CD8-positive, alpha-beta memory T cell (primary cell): ENCODE measurements around the gene HNRNPA2B1. TPM values are rescaled to one million over a fixed set of nuclear protein-coding genes. Genes with fewer than 3 reads are reported as not detected.

Experiments used
- CTCF ChIA-PET: fragments of 350-600 bp; sonication (Branson Sonifier 250); formaldehyde crosslinking; loops from one replicate; lab custom pipeline; 2021; ENCODE audit warnings: antibody characterized with exemption; lab: Charles Lee
- POLR2A ChIA-PET: fragments of 350-600 bp; sonication (Branson Sonifier 250); formaldehyde crosslinking; loops from one replicate; lab custom pipeline; 2021; ENCODE audit warnings: antibody characterized with exemption; lab: Charles Lee
- DNase-seq, 5 donors: peaks; one replicate each; pipeline versions ENCODE4 v3.0.0 to v3.0.0-alpha.2; 2020 to 2022; ENCODE audit warnings: mixed read lengths in 1 of 5
- H3K27ac ChIP-seq: one replicate; pipeline ENCODE4 v1.7.0; 2013; ENCODE audit warnings: low read depth, mild to moderate bottlenecking, low read length, moderate library complexity
- H3K27me3 ChIP-seq: 2 replicates; pipeline ENCODE4 v1.7.0; 2013; ENCODE audit warnings: low read length, mild to moderate bottlenecking; ENCODE audit not compliant: insufficient read depth, poor library complexity, severe bottlenecking
- H3K36me3 ChIP-seq: 2 replicates; pipeline ENCODE4 v1.7.0; 2013; ENCODE audit warnings: mild to moderate bottlenecking, low read length, moderate library complexity; ENCODE audit not compliant: insufficient read depth
- H3K4me1 ChIP-seq: 2 replicates; pipeline ENCODE4 v1.7.0; 2013; ENCODE audit warnings: mild to moderate bottlenecking, low read length, moderate library complexity; ENCODE audit not compliant: insufficient read depth
- H3K4me3 ChIP-seq: 2 replicates; pipeline ENCODE4 v1.7.0; 2013; ENCODE audit warnings: mild to moderate bottlenecking, low read length
- H3K9me3 ChIP-seq: 2 replicates; pipeline ENCODE4 v1.7.0; 2013; ENCODE audit warnings: mild to moderate bottlenecking, low read length
- H3K27ac Mint-ChIP-seq, 8 donors: one replicate each; pipeline ENCODE4 v1.8.0; 2020 to 2021; ENCODE audit warnings: mixed read lengths in 8 of 8, mild to moderate bottlenecking in 6 of 8, inconsistent platforms in 3 of 8, moderate library complexity in 3 of 8
- H3K27me3 Mint-ChIP-seq, 2 donors: one replicate each; pipeline ENCODE4 v1.8.0; 2020 to 2021; ENCODE audit warnings: mixed read lengths in 2 of 2, mild to moderate bottlenecking in 1 of 2, moderate library complexity in 1 of 2
- H3K36me3 Mint-ChIP-seq, 3 donors: one replicate each; pipeline ENCODE4 v1.8.0; 2020 to 2021; ENCODE audit warnings: mixed read lengths in 3 of 3, inconsistent platforms in 1 of 3, mild to moderate bottlenecking in 1 of 3
- H3K4me1 Mint-ChIP-seq, 3 donors: one replicate each; pipeline ENCODE4 v1.8.0; 2020 to 2021; ENCODE audit warnings: mixed read lengths in 3 of 3, inconsistent platforms in 1 of 3, mild to moderate bottlenecking in 1 of 3
- H3K4me3 Mint-ChIP-seq, 7 donors: one replicate each; pipeline ENCODE4 v1.8.0; 2020 to 2021; ENCODE audit warnings: mixed read lengths in 7 of 7, mild to moderate bottlenecking in 6 of 7, moderate library complexity in 4 of 7, inconsistent platforms in 2 of 7
- H3K9me3 Mint-ChIP-seq, 5 donors: one replicate each; pipeline ENCODE4 v1.8.0; 2020 to 2022; ENCODE audit warnings: mixed read lengths in 5 of 5, mild to moderate bottlenecking in 3 of 5, moderate library complexity in 2 of 5, inconsistent platforms in 1 of 5
- polyA plus RNA-seq: library from polyadenylated mRNA; unstranded; fragments of 300-500 nt; fragmentation: Illumina TruSeq; gene quantifications from one replicate; pipeline ENCODE4 v1.2.3, GENCODE V29; 2021
- total RNA-seq, 2 experiments: library from RNA; stranded (reverse); gene quantifications; one replicate each; pipeline ENCODE4 v1.2.3, GENCODE V29; 2021

HNRNPA2B1 gene
- total and polyA plus RNA-seq, 3 experiments from 2014 or later = 742 to 966 (median 950) TPM

GRCh38 chr7:26191974-26192479 is 8.5 kb downstream of the HNRNPA2B1 start:
- Mint-ChIP-seq H3K4me3 (peak overlapping the region; percentile 38 to 86 (median 77)), H3K9me3 (no peaks in the 10 kb centered on the region), H3K36me3 (peaks cover 40 to 94% (median 58%) of the 10 kb centered on the region in 3 donors), H3K27me3 (no peaks in the 10 kb centered on the region), H3K27ac (peak overlapping the region; percentile 1 to 92 (median 88)), H3K4me1 (peaks cover 91 to 100% (median 99%) of the 10 kb centered on the region in 3 donors)
- Histone ChIP-seq H3K36me3 (peaks cover 70% of the 10 kb centered on the region), H3K27ac (no peak overlapping the region), H3K27me3 (no peaks in the 10 kb centered on the region), H3K4me1 (peaks cover 74% of the 10 kb centered on the region), H3K4me3 (no peak overlapping the region), H3K9me3 (no peaks in the 10 kb centered on the region)
- ChIA-PET POLR2A (interaction anchor here (0.5 to 2.1 kb wide), 8 partner anchors 8 to 99 kb away, joined by 3 to 8 read pairs (median 4); partner anchors contain the start of genes CBX3, HNRNPA2B1 and NFE2L3), CTCF (interaction anchor here (0.7 to 10.1 kb wide), 9 partner anchors 11 to 299 kb away, joined by 3 to 94 read pairs (median 5); partner anchors contain the start of gene NFE2L3)
- no peak for DNase-seq

GRCh38 chr7:26191233-26191973 is 9.1 kb downstream of the HNRNPA2B1 start:
- peaks cover 89 to 100% (median 99%) of the 10 kb centered on the region in 3 donors for H3K4me1 Mint-ChIP-seq
- peaks cover 34 to 92% (median 53%) of the 10 kb centered on the region in 3 donors for H3K36me3 Mint-ChIP-seq
- Histone ChIP-seq H3K36me3 (peaks cover 63% of the 10 kb centered on the region), H3K9me3 (no peaks in the 10 kb centered on the region), H3K27me3 (no peaks in the 10 kb centered on the region), H3K4me3 (no peak overlapping the region), H3K27ac (no peak overlapping the region), H3K4me1 (peaks cover 67% of the 10 kb centered on the region)
- H3K27ac Mint-ChIP-seq = peak overlapping the region in 6 of 8 donors; percentile 53 to 92 (median 80)
- ChIA-PET POLR2A (interaction anchor here (0.5 to 2.1 kb wide), 10 partner anchors 9 to 100 kb away, joined by 3 to 8 read pairs (median 3); partner anchors contain the start of genes CBX3, HNRNPA2B1 and NFE2L3), CTCF (interaction anchor here (0.7 to 10.1 kb wide), 8 partner anchors 12 to 299 kb away, joined by 3 to 94 read pairs (median 7); partner anchors contain the start of gene NFE2L3)
- no peaks in the 10 kb centered on the region for H3K9me3 Mint-ChIP-seq
- H3K27me3 Mint-ChIP-seq = no peaks in the 10 kb centered on the region
- DNase-seq = no peak
- peak overlapping the region in 6 of 7 donors; percentile 7 to 78 (median 44) for H3K4me3 Mint-ChIP-seq

- peaks cover 26 to 86% (median 48%) of the 10 kb centered on the region in 3 donors for H3K36me3 Mint-ChIP-seq
- peaks cover 87 to 100% (median 99%) of the 10 kb centered on the region in 3 donors for H3K4me1 Mint-ChIP-seq
- no peaks in the 10 kb centered on the region for H3K27me3 Mint-ChIP-seq
- CTCF ChIA-PET = interaction anchor here (0.7 to 10.1 kb wide), 4 partner anchors 16 to 111 kb away, joined by 3 to 94 read pairs (median 22); partner anchors contain the start of gene NFE2L3
- peaks cover 54% of the 10 kb centered on the region for H3K36me3 ChIP-seq
- H3K27ac ChIP-seq = no peak overlapping the region
- H3K4me3 Mint-ChIP-seq = peak overlapping the region in 4 of 7 donors; percentile 7 to 38 (median 30)
- POLR2A ChIA-PET = interaction anchor here (0.8 to 1.4 kb wide), 3 partner anchors 11 to 38 kb away, joined by 3 to 4 read pairs (median 3); partner anchors contain the start of genes CBX3 and NFE2L3
- peak overlapping the region in 7 of 8 donors; percentile 50 to 87 (median 71) for H3K27ac Mint-ChIP-seq
- no peaks in the 10 kb centered on the region for H3K27me3 ChIP-seq
- no peaks in the 10 kb centered on the region for H3K9me3 ChIP-seq
- no peak overlapping the region for H3K4me3 ChIP-seq
- no peaks in the 10 kb centered on the region for H3K9me3 Mint-ChIP-seq
- no peak for DNase-seq
- peaks cover 58% of the 10 kb centered on the region for H3K4me1 ChIP-seq
These were observed 10.1 kb downstream of the HNRNPA2B1 start for GRCh38 chr7:26190417-26190869.

GRCh38 chr7:26189697-26190096 is 10.8 kb downstream of the HNRNPA2B1 start:
- Mint-ChIP-seq H3K27ac (peak overlapping the region in 2 of 8 donors; percentile 18 to 87), H3K4me3 (peak overlapping the region in 1 of 7 donors; percentile 19), H3K4me1 (peaks cover 88 to 100% (median 99%) of the 10 kb centered on the region in 3 donors), H3K9me3 (no peaks in the 10 kb centered on the region), H3K27me3 (no peaks in the 10 kb centered on the region), H3K36me3 (peaks cover 29 to 85% (median 49%) of the 10 kb centered on the region in 3 donors)
- Histone ChIP-seq H3K27me3 (no peaks in the 10 kb centered on the region), H3K4me1 (peaks cover 57% of the 10 kb centered on the region), H3K9me3 (no peaks in the 10 kb centered on the region), H3K27ac (no peak overlapping the region), H3K4me3 (no peak overlapping the region), H3K36me3 (peaks cover 49% of the 10 kb centered on the region)
- DNase-seq = no peak
- ChIA-PET CTCF (interaction anchor here (1.2 to 3.8 kb wide), 3 partner anchors 9 to 100 kb away, joined by 4 to 19 read pairs (median 19); partner anchors contain the start of gene NFE2L3), POLR2A (interaction anchor here (1.4 to 3.7 kb wide), 3 partner anchors 9 to 38 kb away, joined by 4 to 50 read pairs (median 8); partner anchors contain the start of genes CBX3, HNRNPA2B1 and NFE2L3)

- Mint-ChIP-seq H3K36me3 (peaks cover 32 to 83% (median 48%) of the 10 kb centered on the region in 3 donors), H3K9me3 (no peaks in the 10 kb centered on the region), H3K27me3 (no peaks in the 10 kb centered on the region), H3K4me3 (peak overlapping the region in 1 of 7 donors; percentile 3), H3K4me1 (peaks cover 86 to 100% (median 99%) of the 10 kb centered on the region in 3 donors), H3K27ac (peak overlapping the region in 4 of 8 donors; percentile 36 to 87 (median 60))
- H3K4me1 ChIP-seq = peaks cover 51% of the 10 kb centered on the region
- peaks cover 45% of the 10 kb centered on the region for H3K36me3 ChIP-seq
- CTCF ChIA-PET = interaction anchor here (0.8 to 3.8 kb wide), 4 partner anchors 9 to 99 kb away, joined by 3 to 19 read pairs (median 12); partner anchors contain the start of gene NFE2L3
- no peaks in the 10 kb centered on the region for H3K27me3 ChIP-seq
- H3K9me3 ChIP-seq = no peaks in the 10 kb centered on the region
- H3K27ac ChIP-seq = no peak overlapping the region
- no peak overlapping the region for H3K4me3 ChIP-seq
- POLR2A ChIA-PET = interaction anchor here (1.4 to 3.7 kb wide), 4 partner anchors 10 to 37 kb away, joined by 4 to 50 read pairs (median 6); partner anchors contain the start of genes CBX3, HNRNPA2B1 and NFE2L3
- no peak for DNase-seq
These were observed 11.5 kb downstream of the HNRNPA2B1 start for GRCh38 chr7:26188957-26189541.

- H3K4me3 Mint-ChIP-seq = peak overlapping the region in 1 of 7 donors; percentile 48
These were observed 12.2 kb downstream of the HNRNPA2B1 start for GRCh38 chr7:26188206-26188956.

More at GRCh38 chr7:26188206-26188956, 12.2 kb downstream of the HNRNPA2B1 start:
- H3K27ac Mint-ChIP-seq = peak overlapping the region; percentile 7 to 87 (median 68)
- peaks cover 84 to 99% (median 98%) of the 10 kb centered on the region in 3 donors for H3K4me1 Mint-ChIP-seq
- Histone ChIP-seq H3K27me3 (no peaks in the 10 kb centered on the region), H3K9me3 (no peaks in the 10 kb centered on the region), H3K36me3 (peaks cover 39% of the 10 kb centered on the region), H3K4me3 (no peak overlapping the region), H3K27ac (no peak overlapping the region), H3K4me1 (peaks cover 44% of the 10 kb centered on the region)
- no peaks in the 10 kb centered on the region for H3K27me3 Mint-ChIP-seq
- POLR2A ChIA-PET = interaction anchor here (1.6 to 3.7 kb wide), 3 partner anchors 10 to 21 kb away, joined by 4 to 50 read pairs (median 8); partner anchors contain the start of genes CBX3 and HNRNPA2B1
- peaks cover 25 to 80% (median 42%) of the 10 kb centered on the region in 3 donors for H3K36me3 Mint-ChIP-seq
- CTCF ChIA-PET = interaction anchor here (0.8 to 3.8 kb wide), 8 partner anchors 10 to 109 kb away, joined by 3 to 19 read pairs (median 4); partner anchors contain the start of genes CBX3 and NFE2L3
- no peaks in the 10 kb centered on the region for H3K9me3 Mint-ChIP-seq
- DNase-seq = peak in 1 of 5 donors; percentile 21
